ENCODE data around the gene APBA2.

DNA sequence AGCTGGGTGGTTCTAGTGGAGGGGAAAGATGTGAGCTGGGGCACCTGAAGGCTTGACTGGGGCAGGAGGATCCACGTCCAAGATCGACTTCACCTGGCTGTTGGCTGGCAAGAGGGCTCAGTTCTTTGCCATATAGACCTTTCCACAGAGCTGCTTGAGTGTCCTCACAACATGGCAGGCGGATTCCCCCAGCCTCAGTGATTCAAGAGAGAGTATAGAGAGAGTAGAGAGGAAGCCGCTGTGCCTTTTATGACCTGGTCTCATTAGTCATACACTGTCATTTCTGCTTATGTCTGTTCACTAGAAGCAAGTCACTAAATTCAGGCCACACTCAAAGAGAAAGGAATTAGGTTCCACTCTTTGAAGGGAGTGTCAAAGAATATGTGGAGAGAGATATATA lies 101.6 kb downstream of the APBA2 start:
- TF ChIP-seq POLR2AphosphoS5 (IDR thresholded peaks at IDR 0.05) (no peak), POLR2A (IDR thresholded peaks at IDR 0.05) (no peak)
- TF ChIP-seq, protein P1, sequence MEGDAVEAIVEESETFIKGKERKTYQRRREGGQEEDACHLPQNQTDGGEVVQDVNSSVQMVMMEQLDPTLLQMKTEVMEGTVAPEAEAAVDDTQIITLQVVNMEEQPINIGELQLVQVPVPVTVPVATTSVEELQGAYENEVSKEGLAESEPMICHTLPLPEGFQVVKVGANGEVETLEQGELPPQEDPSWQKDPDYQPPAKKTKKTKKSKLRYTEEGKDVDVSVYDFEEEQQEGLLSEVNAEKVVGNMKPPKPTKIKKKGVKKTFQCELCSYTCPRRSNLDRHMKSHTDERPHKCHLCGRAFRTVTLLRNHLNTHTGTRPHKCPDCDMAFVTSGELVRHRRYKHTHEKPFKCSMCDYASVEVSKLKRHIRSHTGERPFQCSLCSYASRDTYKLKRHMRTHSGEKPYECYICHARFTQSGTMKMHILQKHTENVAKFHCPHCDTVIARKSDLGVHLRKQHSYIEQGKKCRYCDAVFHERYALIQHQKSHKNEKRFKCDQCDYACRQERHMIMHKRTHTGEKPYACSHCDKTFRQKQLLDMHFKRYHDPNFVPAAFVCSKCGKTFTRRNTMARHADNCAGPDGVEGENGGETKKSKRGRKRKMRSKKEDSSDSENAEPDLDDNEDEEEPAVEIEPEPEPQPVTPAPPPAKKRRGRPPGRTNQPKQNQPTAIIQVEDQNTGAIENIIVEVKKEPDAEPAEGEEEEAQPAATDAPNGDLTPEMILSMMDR (IDR thresholded peaks at IDR 0.05): no peak

Data from transverse colon (tissue), 4 donors.